ENCODE measurements around the gene KLHDC9.

DNA sequence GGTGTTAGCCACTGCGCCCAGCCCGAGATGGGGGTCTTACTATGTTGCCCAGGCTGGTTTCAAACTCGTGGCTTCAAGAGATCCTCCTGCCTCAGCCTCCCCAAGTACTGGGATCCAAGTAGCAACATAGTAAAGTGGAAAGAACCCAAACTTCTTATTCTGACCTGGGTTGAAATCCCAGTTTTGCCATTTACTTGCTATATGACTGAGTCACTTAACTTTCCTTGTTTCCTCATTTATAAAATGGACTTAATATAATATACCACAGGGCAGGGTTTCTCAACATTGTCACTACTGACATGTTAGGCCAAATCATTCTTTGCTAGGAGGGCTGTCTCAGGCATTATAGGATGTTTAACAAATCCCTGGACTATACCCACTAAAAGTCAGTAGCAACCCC, 13.0 kb downstream of the KLHDC9 start:
- TF ChIP-seq POLR2A (IDR thresholded peaks at IDR 0.05) (no peak), EP300 (IDR thresholded peaks at IDR 0.05) (no peak)
- TF ChIP-seq, protein P1, sequence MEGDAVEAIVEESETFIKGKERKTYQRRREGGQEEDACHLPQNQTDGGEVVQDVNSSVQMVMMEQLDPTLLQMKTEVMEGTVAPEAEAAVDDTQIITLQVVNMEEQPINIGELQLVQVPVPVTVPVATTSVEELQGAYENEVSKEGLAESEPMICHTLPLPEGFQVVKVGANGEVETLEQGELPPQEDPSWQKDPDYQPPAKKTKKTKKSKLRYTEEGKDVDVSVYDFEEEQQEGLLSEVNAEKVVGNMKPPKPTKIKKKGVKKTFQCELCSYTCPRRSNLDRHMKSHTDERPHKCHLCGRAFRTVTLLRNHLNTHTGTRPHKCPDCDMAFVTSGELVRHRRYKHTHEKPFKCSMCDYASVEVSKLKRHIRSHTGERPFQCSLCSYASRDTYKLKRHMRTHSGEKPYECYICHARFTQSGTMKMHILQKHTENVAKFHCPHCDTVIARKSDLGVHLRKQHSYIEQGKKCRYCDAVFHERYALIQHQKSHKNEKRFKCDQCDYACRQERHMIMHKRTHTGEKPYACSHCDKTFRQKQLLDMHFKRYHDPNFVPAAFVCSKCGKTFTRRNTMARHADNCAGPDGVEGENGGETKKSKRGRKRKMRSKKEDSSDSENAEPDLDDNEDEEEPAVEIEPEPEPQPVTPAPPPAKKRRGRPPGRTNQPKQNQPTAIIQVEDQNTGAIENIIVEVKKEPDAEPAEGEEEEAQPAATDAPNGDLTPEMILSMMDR (IDR thresholded peaks at IDR 0.05), result no peak

Data from ovary (tissue), 3 donors.